Measurements from ENCODE around the gene SLC15A1. TPM values are rescaled to one million over a fixed set of nuclear protein-coding genes. Genes with fewer than 3 reads are reported as not detected.
"Not testable (repeated sequence)": the region's sequence is repeated elsewhere in the genome, so short reads cannot be mapped to it uniquely, and the experiment has no call there.

Gene SLC15A1
- total RNA-seq, 1 experiment from 2014 or later: 1.9 TPM

DNA sequence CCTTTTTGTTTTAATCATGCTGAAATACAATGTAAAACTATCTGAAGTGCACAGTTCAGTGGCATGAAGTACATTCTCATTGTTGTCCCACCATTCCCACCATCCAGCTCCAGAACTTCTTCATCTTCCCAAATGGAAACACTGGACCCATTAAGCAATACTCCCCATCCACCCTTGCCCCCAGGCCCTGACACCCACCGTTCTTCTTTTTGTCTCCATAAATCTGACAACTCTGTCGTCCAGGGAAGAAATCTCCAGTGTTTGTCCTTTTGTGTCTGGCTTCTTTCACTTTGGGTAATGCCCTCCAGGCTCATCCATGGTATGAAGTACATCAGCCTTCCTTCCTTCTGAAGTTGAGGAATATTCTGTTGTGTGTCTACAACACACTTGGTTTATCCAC, 2.6 kb upstream of the SLC15A1 start:
- Mint-ChIP-seq H3K27me3 (ENCODE audit: low read depth) (peaks cover 52% of the 10 kb centered on the region), H3K36me3 (ENCODE audit: insufficient read depth in 1 of 3, low read depth in 3 of 3) (peaks cover 6% of the 10 kb centered on the region in 3 experiments; a peak in 6 of 7 replicates), H3K27ac (no peak overlapping the region), H3K4me1 (peaks cover 8 to 10% of the 10 kb centered on the region in 2 experiments), H3K4me3 (no peak overlapping the region), H3K9me3 (peaks cover 13 to 19% of the 10 kb centered on the region in 2 experiments)
- Histone ChIP-seq H3K14ac (ENCODE audit: insufficient read depth, low read length) (no peak overlapping the region), H2BK12ac (ENCODE audit: insufficient read length, low read depth, low read length) (no peak overlapping the region), H2BK5ac (ENCODE audit: insufficient read length, low read length) (no peak overlapping the region), H2BK20ac (ENCODE audit: low read depth, low read length, poor library complexity, severe bottlenecking) (no peak overlapping the region), H2BK15ac (ENCODE audit: low read depth, low read length) (no peak overlapping the region), H3K56ac (ENCODE audit: insufficient read length, low read depth, low read length) (no peak overlapping the region), H2AK5ac (ENCODE audit: insufficient read length, low read length) (no peak overlapping the region), H4K8ac (replicated peaks; ENCODE audit: insufficient read length, low read depth, low read length) (no peak overlapping the region), H3K9me3 (ENCODE audit: control insufficient read depth, low read depth, low read length) (no peaks in the 10 kb centered on the region), H3K27me3 (ENCODE audit: insufficient read depth, low read length) (peaks cover 4% of the 10 kb centered on the region; the same call in 1 of the 2 replicates), H4K5ac (ENCODE audit: insufficient read length, low read depth, low read length) (no peak overlapping the region), H3K4me2 (ENCODE audit: insufficient read depth, insufficient read length, low read length) (no peak overlapping the region), H2AFZ (ENCODE audit: low read length) (no peak overlapping the region), H3K23ac (ENCODE audit: insufficient read length, low read depth, low read length) (no peak overlapping the region), H3K18ac (ENCODE audit: insufficient read length, low read depth, low read length) (no peak overlapping the region), H4K91ac (ENCODE audit: insufficient read length, low read depth, low read length) (no peak overlapping the region), H3K79me2 (ENCODE audit: insufficient read depth, low read length) (no peaks in the 10 kb centered on the region), H2BK120ac (ENCODE audit: low read depth, low read length, poor library complexity, severe bottlenecking) (no peak overlapping the region), H3K4me1 (ENCODE audit: insufficient read depth, low read length) (peaks cover 3% of the 10 kb centered on the region; the same call in 1 of the 2 replicates), H3T11ph (ENCODE audit: low read length) (no peak overlapping the region), H3K79me1 (ENCODE audit: insufficient read depth, low read depth, low read length, poor library complexity, severe bottlenecking) (no peaks in the 10 kb centered on the region), H3K9ac (ENCODE audit: extremely low read depth, insufficient read length, low read length) (no peak overlapping the region), H3K27ac (ENCODE audit: insufficient read length, low read depth, low read length) (no peak overlapping the region), H4K20me1 (ENCODE audit: control insufficient read depth, insufficient read depth, insufficient read length) (no peaks in the 10 kb centered on the region), H3K4ac (ENCODE audit: low read depth, low read length) (no peak overlapping the region), H3K23me2 (ENCODE audit: insufficient read length, low read depth, low read length, poor library complexity, severe bottlenecking) (peaks cover 8% of the 10 kb centered on the region)
- TF ChIP-seq, protein P1, sequence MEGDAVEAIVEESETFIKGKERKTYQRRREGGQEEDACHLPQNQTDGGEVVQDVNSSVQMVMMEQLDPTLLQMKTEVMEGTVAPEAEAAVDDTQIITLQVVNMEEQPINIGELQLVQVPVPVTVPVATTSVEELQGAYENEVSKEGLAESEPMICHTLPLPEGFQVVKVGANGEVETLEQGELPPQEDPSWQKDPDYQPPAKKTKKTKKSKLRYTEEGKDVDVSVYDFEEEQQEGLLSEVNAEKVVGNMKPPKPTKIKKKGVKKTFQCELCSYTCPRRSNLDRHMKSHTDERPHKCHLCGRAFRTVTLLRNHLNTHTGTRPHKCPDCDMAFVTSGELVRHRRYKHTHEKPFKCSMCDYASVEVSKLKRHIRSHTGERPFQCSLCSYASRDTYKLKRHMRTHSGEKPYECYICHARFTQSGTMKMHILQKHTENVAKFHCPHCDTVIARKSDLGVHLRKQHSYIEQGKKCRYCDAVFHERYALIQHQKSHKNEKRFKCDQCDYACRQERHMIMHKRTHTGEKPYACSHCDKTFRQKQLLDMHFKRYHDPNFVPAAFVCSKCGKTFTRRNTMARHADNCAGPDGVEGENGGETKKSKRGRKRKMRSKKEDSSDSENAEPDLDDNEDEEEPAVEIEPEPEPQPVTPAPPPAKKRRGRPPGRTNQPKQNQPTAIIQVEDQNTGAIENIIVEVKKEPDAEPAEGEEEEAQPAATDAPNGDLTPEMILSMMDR (conservative IDR thresholded peaks at IDR 0.05): no peak
- WGBS (ENCODE audit: extremely low coverage, insufficient read length, low lambda C conversion rate): no CpG with 5 or more reads among the region's 2 CpGs
- DNase-seq: no peak

DNA sequence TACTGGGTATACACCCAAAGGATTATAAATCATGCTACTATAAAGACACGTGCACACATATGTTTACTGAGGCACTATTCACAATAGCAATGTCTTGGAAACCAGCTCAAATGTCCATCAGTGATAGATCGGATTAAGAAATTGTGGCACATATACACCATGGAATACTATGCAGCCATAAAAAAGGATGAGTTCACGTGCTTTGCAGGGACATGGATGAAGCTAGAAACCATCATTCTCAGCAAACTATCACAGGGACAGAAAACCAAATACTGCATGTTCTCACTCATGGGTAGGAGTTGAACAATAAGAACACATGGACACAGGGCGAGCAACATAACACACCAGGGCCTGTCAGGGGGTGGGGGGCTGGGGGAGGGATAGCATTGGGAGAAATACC, 2.0 kb upstream of the SLC15A1 start:
- not testable (repeated sequence) for H3K27me3 ChIP-seq (ENCODE audit: insufficient read depth, low read length); H2BK5ac ChIP-seq (ENCODE audit: insufficient read length, low read length); H3K79me2 ChIP-seq (ENCODE audit: insufficient read depth, low read length); H4K20me1 ChIP-seq (ENCODE audit: control insufficient read depth, insufficient read depth, insufficient read length); H4K8ac ChIP-seq (replicated peaks; ENCODE audit: insufficient read length, low read depth, low read length); H3K36me3 Mint-ChIP-seq (ENCODE audit: insufficient read depth in 1 of 3, low read depth in 3 of 3); H4K5ac ChIP-seq (ENCODE audit: insufficient read length, low read depth, low read length); H2AFZ ChIP-seq (ENCODE audit: low read length); H3K56ac ChIP-seq (ENCODE audit: insufficient read length, low read depth, low read length); H3K14ac ChIP-seq (ENCODE audit: insufficient read depth, low read length); H3K23me2 ChIP-seq (ENCODE audit: insufficient read length, low read depth, low read length, poor library complexity, severe bottlenecking); H3K9me3 ChIP-seq (ENCODE audit: control insufficient read depth, low read depth, low read length); H3K27ac Mint-ChIP-seq; H2BK20ac ChIP-seq (ENCODE audit: low read depth, low read length, poor library complexity, severe bottlenecking); H3T11ph ChIP-seq (ENCODE audit: low read length); H2AK5ac ChIP-seq (ENCODE audit: insufficient read length, low read length); H3K23ac ChIP-seq (ENCODE audit: insufficient read length, low read depth, low read length); H3K18ac ChIP-seq (ENCODE audit: insufficient read length, low read depth, low read length); H3K4me2 ChIP-seq (ENCODE audit: insufficient read depth, insufficient read length, low read length); H3K4me1 ChIP-seq (ENCODE audit: insufficient read depth, low read length); H3K4me1 Mint-ChIP-seq; H4K91ac ChIP-seq (ENCODE audit: insufficient read length, low read depth, low read length); H3K4me3 Mint-ChIP-seq; H3K9ac ChIP-seq (ENCODE audit: extremely low read depth, insufficient read length, low read length); DNase-seq; H3K79me1 ChIP-seq (ENCODE audit: insufficient read depth, low read depth, low read length, poor library complexity, severe bottlenecking); H3K27ac ChIP-seq (ENCODE audit: insufficient read length, low read depth, low read length); H2BK15ac ChIP-seq (ENCODE audit: low read depth, low read length); H2BK120ac ChIP-seq (ENCODE audit: low read depth, low read length, poor library complexity, severe bottlenecking); H2BK12ac ChIP-seq (ENCODE audit: insufficient read length, low read depth, low read length); H3K4ac ChIP-seq (ENCODE audit: low read depth, low read length)
- peaks cover 13 to 19% of the 10 kb centered on the region in 2 experiments for H3K9me3 Mint-ChIP-seq
- H3K27me3 Mint-ChIP-seq (ENCODE audit: low read depth): peaks cover 56% of the 10 kb centered on the region
- WGBS (ENCODE audit: extremely low coverage, insufficient read length, low lambda C conversion rate): no CpG with 5 or more reads among the region's 4 CpGs

All from H9 (cell line).